ENCODE results near the gene OXLD1. TPM values are rescaled to one million over a fixed set of nuclear protein-coding genes. Genes with fewer than 3 reads are reported as not detected.

OXLD1 gene
- total RNA-seq, 1 experiment from 2014 or later = 75.9 TPM

GRCh38 chr17:81660441-81660840 lies 6.0 kb downstream of the OXLD1 start (continued):
- TF ChIP-seq YY1 (IDR thresholded peaks at IDR 0.05; ENCODE audit: extremely low read depth, insufficient replicate concordance, low read depth, low read length) (no peak), CTCF (IDR thresholded peaks at IDR 0.05 in 2 of 3, conservative IDR thresholded peaks at IDR 0.05 in 1 of 3; ENCODE audit: borderline replicate concordance in 1 of 3, insufficient read depth in 1 of 3, low read depth in 2 of 3, low read length in 2 of 3) (no peak)

GRCh38 chr17:81659038-81659437 lies 7.4 kb downstream of the OXLD1 start:
- Histone ChIP-seq H3K27me3 (ENCODE audit: insufficient read depth, low read length) (no peaks in the 10 kb centered on the region), H3K4me1 (ENCODE audit: control insufficient read depth in 1 of 2, insufficient read depth in 2 of 2, low read length in 2 of 2) (peaks cover 14 to 16% of the 10 kb centered on the region in 2 experiments), H2AFZ (ENCODE audit: low read depth, low read length, poor library complexity, severe bottlenecking) (no peak overlapping the region), H3K79me2 (ENCODE audit: insufficient read depth, low read length) (no peaks in the 10 kb centered on the region), H3K36me3 (ENCODE audit: control insufficient read depth in 1 of 2, insufficient read depth in 2 of 2, low read length in 2 of 2) (no peaks in the 10 kb centered on the region), H3K9ac (ENCODE audit: low read length) (no peak overlapping the region), H3K4me3 (replicated peaks in 1 of 2; ENCODE audit: low read depth in 1 of 2, low read length in 2 of 2) (no peak overlapping the region), H3K9me3 (ENCODE audit: control insufficient read depth in 1 of 2, insufficient read depth in 1 of 2, low read depth in 1 of 2, low read length in 2 of 2) (no peaks in the 10 kb centered on the region), H4K20me1 (ENCODE audit: insufficient read depth) (no peaks in the 10 kb centered on the region), H3K4me2 (ENCODE audit: low read length) (no peak overlapping the region), H3K9me2 (ENCODE audit: insufficient read depth) (no peaks in the 10 kb centered on the region), H3K27ac (ENCODE audit: low read depth, low read length) (no peak overlapping the region)
- intact Hi-C loops (cut with micrococcal nuclease) = no loop called here
- BruUV-seq (replicated peaks) = no TSS peak
- TF ChIP-seq YY1 (IDR thresholded peaks at IDR 0.05; ENCODE audit: extremely low read depth, insufficient replicate concordance, low read depth, low read length) = no peak
- TF ChIP-seq CEBPB (IDR thresholded peaks at IDR 0.05; ENCODE audit: low read depth) = no peak
- TF ChIP-seq REST (IDR thresholded peaks at IDR 0.05; ENCODE audit: low read depth) = no peak
- no peak for TF ChIP-seq EZH2 (IDR thresholded peaks at IDR 0.05)
- no peak for TF ChIP-seq CBX3 (IDR thresholded peaks at IDR 0.05; ENCODE audit: low read depth)
- TF ChIP-seq SIN3A (IDR thresholded peaks at IDR 0.05; ENCODE audit: low read depth) = no peak
- TF ChIP-seq ATF3 (IDR thresholded peaks at IDR 0.05) = no peak
- TF ChIP-seq POLR2AphosphoS5 (IDR thresholded peaks at IDR 0.05; ENCODE audit: low read depth, low read length) = no peak
- no peak for TF ChIP-seq ZNF274 (IDR thresholded peaks at IDR 0.05; ENCODE audit: low read depth, low read length)
- ChIA-PET CTCF (interaction anchor here (0.7 kb wide), 1 partner anchor 17 kb away, joined by 3 read pairs; no protein-coding TSS in a partner anchor), RAD21 (ENCODE audit: low non-redundant PET in 1 of 2, low total read pairs in 2 of 2, uncharacterized antibody in 2 of 2, unreplicated experiment in 2 of 2) (no interaction called here), POLR2A (no interaction called here)
- ATAC-seq (no peak), DNase-seq (ENCODE audit: low read depth, low spot score) (no peak)

Measured in HCT116 (cell line).